Cardiac muscle cell (in vitro differentiated cells and primary cell): Measurements from ENCODE around the gene NET1. TPM values are rescaled to one million over a fixed set of nuclear protein-coding genes. Genes with fewer than 3 reads are reported as not detected.

Experiments used
- DNase-seq, 2 donors: peaks; one replicate each; pipeline versions ENCODE4 v3.0.0 to v3.0.0-alpha.2; 2010 to 2017; ENCODE audit warnings: low read depth in 1 of 2, low spot score in 1 of 2
- H3K27ac ChIP-seq: fragments of 200-600 bp; sonication (generic); 2 replicates; pipeline ENCODE4 v1.5.1; 2016
- H3K27me3 ChIP-seq: fragments of 200-600 bp; sonication (generic); 2 replicates; pipeline ENCODE4 v1.6.0; 2016; ENCODE audit warnings: control low read depth
- H3K36me3 ChIP-seq: fragments of 200-600 bp; sonication (generic); 2 replicates; pipeline ENCODE4 v1.5.1; 2016; ENCODE audit warnings: control low read depth
- H3K4me1 ChIP-seq: fragments of 200-600 bp; sonication (generic); 2 replicates; pipeline ENCODE4 v1.8.1; 2017; ENCODE audit warnings: low read depth, mild to moderate bottlenecking, mixed run types
- H3K4me3 ChIP-seq: fragments of 200-600 bp; sonication (generic); 2 replicates; pipeline ENCODE4 v1.5.1; 2016; ENCODE audit warnings: mild to moderate bottlenecking
- H3K9me3 ChIP-seq: fragments of 200-600 bp; sonication (generic); 2 replicates; pipeline ENCODE4 v1.5.1; 2017; ENCODE audit warnings: low read depth, mild to moderate bottlenecking, control low read depth
- CTCF ChIP-seq: IDR thresholded peaks from 2 replicates; pipeline ENCODE4 v1.5.1; 2012; ENCODE audit warnings: low read depth, mild to moderate bottlenecking, low read length
- polyA plus RNA-seq: library from polyadenylated mRNA; unstranded; fragments of >200 nt; fragmentation: Nextera tagmentation; extraction: Ambion mirVana; gene quantifications from 2 replicates; pipeline ENCODE4 v1.2.1, GENCODE V29; 2016
- total RNA-seq: library from RNA; depleted of rRNA; stranded (reverse); fragments of >200 nt; gene quantifications from 2 replicates; pipeline ENCODE4 v1.2.3, GENCODE V29; 2016

The NET1 gene
- total and polyA plus RNA-seq, 2 experiments from 2014 or later, result 20.0 to 29.5 TPM

DNA sequence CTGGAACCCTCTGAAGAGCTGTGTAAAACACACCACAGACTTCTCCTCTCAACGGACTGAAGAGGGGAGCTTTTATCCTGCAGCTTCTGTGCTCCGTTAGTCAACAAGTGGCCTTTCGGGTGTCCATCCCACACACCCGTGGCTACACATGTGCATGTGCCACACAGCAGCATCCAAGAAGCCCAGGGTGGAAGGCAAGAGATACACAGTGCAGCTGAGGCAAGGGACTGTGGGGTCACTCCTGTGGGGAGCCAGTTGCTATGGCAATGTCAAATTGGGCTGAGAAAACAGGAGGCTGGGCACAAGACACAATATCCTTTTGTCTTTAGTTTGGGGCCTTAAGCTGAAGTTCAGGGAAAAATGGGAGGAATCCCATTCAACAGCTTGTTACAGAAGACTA lies 28.7 kb downstream of the NET1 start:
- H3K27ac ChIP-seq, result no peak overlapping the region
- no peak for TF ChIP-seq CTCF
- no peaks in the 10 kb centered on the region for H3K36me3 ChIP-seq
- no peak overlapping the region for H3K4me3 ChIP-seq
- no peaks in the 10 kb centered on the region for H3K27me3 ChIP-seq
- H3K9me3 ChIP-seq, result no peaks in the 10 kb centered on the region
- peaks cover 25% of the 10 kb centered on the region for H3K4me1 ChIP-seq
- no peak for DNase-seq

- TF ChIP-seq CTCF, result peak; percentile 61
- Histone ChIP-seq H3K36me3 (no peaks in the 10 kb centered on the region), H3K9me3 (no peaks in the 10 kb centered on the region), H3K27ac (no peak overlapping the region), H3K4me3 (no peak overlapping the region), H3K27me3 (no peaks in the 10 kb centered on the region), H3K4me1 (peaks cover 27% of the 10 kb centered on the region)
- peak; percentile 50 to 67 for DNase-seq
Measured at GRCh38 chr10:5442065-5442989, 30.0 kb downstream of the NET1 start.

DNA sequence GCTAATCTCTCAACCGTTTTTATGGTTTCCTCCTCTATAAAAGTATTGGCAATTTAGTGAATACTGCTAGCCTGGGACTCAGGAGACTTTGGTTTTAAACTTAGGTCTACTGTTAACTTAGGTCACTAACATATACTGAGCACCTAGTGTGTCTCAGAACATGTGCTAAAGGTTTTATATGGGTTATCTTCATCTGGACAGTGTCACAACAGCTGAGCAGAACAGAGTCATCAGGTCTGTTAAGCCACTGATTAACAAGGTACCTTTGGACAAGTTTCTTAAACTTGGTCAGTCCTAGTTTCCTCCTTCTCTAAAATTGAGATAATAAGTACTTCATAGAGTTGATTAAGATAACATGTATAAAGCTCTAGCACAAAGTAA lies 30.6 kb downstream of the NET1 start:
- Histone ChIP-seq H3K9me3 (no peaks in the 10 kb centered on the region), H3K27ac (no peak overlapping the region), H3K27me3 (no peaks in the 10 kb centered on the region), H3K36me3 (no peaks in the 10 kb centered on the region), H3K4me1 (peaks cover 27% of the 10 kb centered on the region), H3K4me3 (no peak overlapping the region)
- no peak for DNase-seq
- TF ChIP-seq CTCF, result no peak

DNA sequence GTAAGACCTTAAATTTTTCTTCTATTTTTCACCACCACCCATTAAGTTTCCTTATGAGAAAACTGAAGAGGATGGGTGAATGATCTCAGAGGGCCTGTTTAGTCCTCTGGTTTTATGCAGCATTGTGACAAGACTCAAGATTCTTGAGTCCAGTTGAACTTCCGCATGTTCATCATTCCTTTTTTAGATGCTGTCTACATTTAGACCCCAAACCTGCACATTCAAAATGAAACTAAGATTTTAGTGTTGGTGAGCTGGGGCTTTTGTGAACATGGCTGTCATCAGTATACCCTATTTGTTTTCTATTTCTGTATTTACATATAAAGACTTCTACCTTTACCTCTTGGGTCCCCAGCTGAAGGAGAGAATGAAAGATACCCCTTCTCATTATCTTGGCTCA lies 31.1 kb downstream of the NET1 start:
- no peak for TF ChIP-seq CTCF
- DNase-seq, result no peak
- Histone ChIP-seq H3K9me3 (no peaks in the 10 kb centered on the region), H3K4me3 (no peak overlapping the region), H3K36me3 (no peaks in the 10 kb centered on the region), H3K27ac (no peak overlapping the region), H3K4me1 (peaks cover 27% of the 10 kb centered on the region), H3K27me3 (no peaks in the 10 kb centered on the region)

DNA sequence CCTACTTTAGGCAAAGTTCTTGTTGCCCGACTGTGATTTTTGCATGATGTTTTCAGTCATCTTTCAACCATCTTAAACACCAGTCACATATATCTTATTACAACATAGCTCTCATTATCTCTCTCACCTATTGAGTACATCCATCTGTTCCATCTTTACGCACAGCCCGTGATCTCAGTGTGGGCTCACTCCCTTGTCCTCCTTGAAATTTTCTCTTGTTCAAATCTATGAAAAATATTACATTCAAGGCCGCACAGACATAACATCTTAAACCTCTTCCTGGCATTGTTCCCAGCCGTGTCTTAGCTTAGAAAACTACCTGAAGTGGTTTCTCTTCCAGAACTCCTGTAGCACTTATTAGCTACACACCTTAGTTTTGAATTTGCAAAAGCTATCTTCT lies 32.6 kb downstream of the NET1 start:
- TF ChIP-seq CTCF, result no peak
- no peaks in the 10 kb centered on the region for H3K36me3 ChIP-seq
- H3K27ac ChIP-seq, result no peak overlapping the region
- DNase-seq, result no peak
- peaks cover 34% of the 10 kb centered on the region for H3K4me1 ChIP-seq
- H3K9me3 ChIP-seq, result no peaks in the 10 kb centered on the region
- no peak overlapping the region for H3K4me3 ChIP-seq
- no peaks in the 10 kb centered on the region for H3K27me3 ChIP-seq
